Stomach (tissue), 9 donors: ENCODE data around the gene JADE1. TPM values are rescaled to one million over a fixed set of nuclear protein-coding genes. Genes with fewer than 3 reads are reported as not detected.

Experiments used
- DNase-seq, 2 donors: peaks; one replicate each; pipeline versions ENCODE4 v3.0.0 to v3.0.0-alpha.2; 2013 to 2019
- H3K27ac ChIP-seq, 5 donors: fragments of 200-600 bp in 4 of 5; sonication (generic) in 4 of 5; one replicate each; pipeline ENCODE4 v1.5.1; 2013 to 2019; ENCODE audit warnings: mild to moderate bottlenecking in 1 of 5, moderate library complexity in 1 of 5
- H3K27me3 ChIP-seq, 3 donors: fragments of 200-600 bp; sonication (generic); one replicate each; pipeline ENCODE4 v1.5.1; 2017 to 2019; ENCODE audit warnings: mixed run types in 1 of 3
- H3K36me3 ChIP-seq, 4 donors: fragments of 200-600 bp; sonication (generic); 1 replicate in 3 of 4; 2 replicates in 1 of 4; pipeline ENCODE4 v1.5.1; 2016 to 2019
- H3K4me1 ChIP-seq, 4 donors: fragments of 200-600 bp; sonication (generic); one replicate each; pipeline ENCODE4 v1.5.1; 2016 to 2019
- H3K4me3 ChIP-seq, 4 donors: fragments of 200-600 bp; sonication (generic) in 3 of 4; one replicate each; pipeline ENCODE4 v1.5.1; 2016 to 2019; ENCODE audit warnings: mild to moderate bottlenecking in 1 of 4
- H3K9me3 ChIP-seq, 4 donors: fragments of 200-600 bp; sonication (generic); one replicate each; pipeline ENCODE4 v1.5.1; 2016 to 2019
- EP300 ChIP-seq: sonication (generic); formaldehyde crosslinking; IDR thresholded peaks from one replicate; pipeline ENCODE4 v1.6.1; 2017; ENCODE audit warnings: antibody characterized with exemption
- POLR2A ChIP-seq, 4 donors: fragments of 450-650 bp; IDR thresholded peaks; one replicate each; pipeline ENCODE4 v1.6.1; 2016; ENCODE audit warnings: antibody characterized with exemption in 4 of 4, control low read depth in 2 of 4, mild to moderate bottlenecking in 1 of 4, moderate library complexity in 1 of 4
- POLR2AphosphoS5 ChIP-seq, 3 donors: sonication (generic); formaldehyde crosslinking; IDR thresholded peaks; one replicate each; pipeline ENCODE4 v1.6.1; 2016; ENCODE audit warnings: antibody characterized with exemption in 3 of 3
- WGBS, 5 donors: extraction: QIAGEN DNeasy Blood & Tissue Kit in 3 of 5; methylation state at CpG; one replicate each; pipeline versions ENCODE4 v1.1.5 to v1.1.7; 2013 to 2018; 5-methylcytosine and 5-hydroxymethylcytosine counted together
- intact Hi-C: fragments of 100-400 bp; cut with DNase I; formaldehyde crosslinking; loops from one replicate; pipeline ENCODE4 v1.15.1; 2023; ENCODE audit warnings: low total_unique reads
- polyA plus RNA-seq, 3 donors: library from polyadenylated mRNA; stranded (reverse); fragments of 200-250 nt; gene quantifications; one replicate each; pipeline ENCODE4 v1.2.3, GENCODE V29; 2013
- total RNA-seq, 5 donors: library from RNA; depleted of rRNA; stranded (reverse); fragments of >200 nt; gene quantifications; one replicate each; pipeline versions ENCODE4 v1.1.0 to v1.2.3, GENCODE V29; 2014 to 2016
- TF ChIP-seq, protein P1 (sequence below), 7 experiments: fragments of 450-650 bp in 4 of 7; fragments of 200-600 bp in 3 of 7; sonication (generic) in 3 of 7; IDR thresholded peaks; one replicate each; pipeline ENCODE4 v1.5.1; 2016 to 2019; ENCODE audit warnings: antibody characterized with exemption in 7 of 7, control low read depth in 2 of 7, mild to moderate bottlenecking in 1 of 7
- donor health status: healthy with polysubstance abuse.
- donor health status: Bipolar disorder and iron deficiency.
- donor health status: healthy.

JADE1 gene
- total and polyA plus RNA-seq, 8 donors, result 11.2 to 57.2 (median 22.0) TPM

DNA sequence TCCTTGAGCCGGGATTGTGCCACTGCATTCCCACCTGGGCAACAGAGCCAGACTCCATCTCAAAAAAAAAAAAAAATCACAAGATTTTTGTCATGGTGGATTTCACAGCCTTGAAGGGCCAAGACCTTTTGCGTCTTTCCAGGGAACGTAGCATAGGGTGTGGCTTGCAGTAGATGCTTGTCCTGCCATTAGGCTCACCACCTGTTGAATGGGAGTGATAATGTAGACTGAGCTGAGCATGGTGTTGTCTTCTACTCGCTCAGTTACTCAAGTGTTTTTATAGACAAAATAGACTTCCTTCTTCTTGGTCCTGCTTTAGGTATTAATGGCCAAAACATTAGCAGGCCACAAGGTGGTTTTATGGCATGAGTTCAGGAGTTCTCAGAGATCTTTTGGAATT, 40.8 kb downstream of the JADE1 start:
- H3K4me1 ChIP-seq, result peaks cover 3 to 43% (median 22%) of the 10 kb centered on the region in 4 donors
- intact Hi-C loops, result no loop called here
- no peak for DNase-seq
- TF ChIP-seq POLR2A (IDR thresholded peaks at IDR 0.05) (no peak), POLR2AphosphoS5 (IDR thresholded peaks at IDR 0.05) (no peak), EP300 (no peak)
- TF ChIP-seq, protein P1, sequence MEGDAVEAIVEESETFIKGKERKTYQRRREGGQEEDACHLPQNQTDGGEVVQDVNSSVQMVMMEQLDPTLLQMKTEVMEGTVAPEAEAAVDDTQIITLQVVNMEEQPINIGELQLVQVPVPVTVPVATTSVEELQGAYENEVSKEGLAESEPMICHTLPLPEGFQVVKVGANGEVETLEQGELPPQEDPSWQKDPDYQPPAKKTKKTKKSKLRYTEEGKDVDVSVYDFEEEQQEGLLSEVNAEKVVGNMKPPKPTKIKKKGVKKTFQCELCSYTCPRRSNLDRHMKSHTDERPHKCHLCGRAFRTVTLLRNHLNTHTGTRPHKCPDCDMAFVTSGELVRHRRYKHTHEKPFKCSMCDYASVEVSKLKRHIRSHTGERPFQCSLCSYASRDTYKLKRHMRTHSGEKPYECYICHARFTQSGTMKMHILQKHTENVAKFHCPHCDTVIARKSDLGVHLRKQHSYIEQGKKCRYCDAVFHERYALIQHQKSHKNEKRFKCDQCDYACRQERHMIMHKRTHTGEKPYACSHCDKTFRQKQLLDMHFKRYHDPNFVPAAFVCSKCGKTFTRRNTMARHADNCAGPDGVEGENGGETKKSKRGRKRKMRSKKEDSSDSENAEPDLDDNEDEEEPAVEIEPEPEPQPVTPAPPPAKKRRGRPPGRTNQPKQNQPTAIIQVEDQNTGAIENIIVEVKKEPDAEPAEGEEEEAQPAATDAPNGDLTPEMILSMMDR (IDR thresholded peaks at IDR 0.05), result no peak
- H3K27me3 ChIP-seq, result no peaks in the 10 kb centered on the region
- WGBS, 5 donors, result 89 to 96% (median 94%) methylated on average over 4 of the region's 4 CpGs
- H3K4me3 ChIP-seq, result no peak overlapping the region
- no peaks in the 10 kb centered on the region for H3K9me3 ChIP-seq
- peaks cover 83 to 100% (median 100%) of the 10 kb centered on the region in 4 donors for H3K36me3 ChIP-seq
- H3K27ac ChIP-seq, result no peak overlapping the region

DNA sequence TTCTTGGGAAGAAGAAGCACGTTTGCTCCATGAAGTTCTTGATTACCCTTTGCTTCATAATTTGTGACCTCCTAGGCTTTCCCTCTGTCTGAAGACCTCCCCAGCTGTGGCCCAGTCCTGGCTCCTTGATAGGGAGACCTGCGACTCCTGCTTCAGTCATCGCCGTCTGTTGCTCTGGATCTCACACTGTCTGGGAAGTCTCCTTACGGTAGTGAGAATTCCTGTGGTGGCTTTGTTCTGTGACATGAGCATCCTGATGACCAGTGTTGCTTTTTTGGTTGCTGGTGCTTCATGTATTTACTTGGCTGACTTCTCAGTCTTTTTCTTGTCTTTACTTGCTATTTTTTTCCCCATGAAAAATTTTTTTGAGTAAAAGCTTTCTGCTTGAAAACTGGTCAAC, 44.2 kb downstream of the JADE1 start:
- Histone ChIP-seq H3K9me3 (no peaks in the 10 kb centered on the region), H3K36me3 (peaks cover 88 to 100% (median 100%) of the 10 kb centered on the region in 4 donors), H3K27me3 (no peaks in the 10 kb centered on the region), H3K4me3 (no peak overlapping the region), H3K4me1 (peaks cover 0 to 18% (median 3%) of the 10 kb centered on the region in 4 donors), H3K27ac (no peak overlapping the region)
- no peak for DNase-seq
- TF ChIP-seq POLR2AphosphoS5 (IDR thresholded peaks at IDR 0.05) (no peak), POLR2A (IDR thresholded peaks at IDR 0.05) (no peak), EP300 (no peak)
- TF ChIP-seq, protein P1 (IDR thresholded peaks at IDR 0.05), result no peak
- intact Hi-C loops, result no loop called here
- WGBS, 5 donors, result 81 to 89% (median 84%) methylated on average over 5 of the region's 5 CpGs

DNA sequence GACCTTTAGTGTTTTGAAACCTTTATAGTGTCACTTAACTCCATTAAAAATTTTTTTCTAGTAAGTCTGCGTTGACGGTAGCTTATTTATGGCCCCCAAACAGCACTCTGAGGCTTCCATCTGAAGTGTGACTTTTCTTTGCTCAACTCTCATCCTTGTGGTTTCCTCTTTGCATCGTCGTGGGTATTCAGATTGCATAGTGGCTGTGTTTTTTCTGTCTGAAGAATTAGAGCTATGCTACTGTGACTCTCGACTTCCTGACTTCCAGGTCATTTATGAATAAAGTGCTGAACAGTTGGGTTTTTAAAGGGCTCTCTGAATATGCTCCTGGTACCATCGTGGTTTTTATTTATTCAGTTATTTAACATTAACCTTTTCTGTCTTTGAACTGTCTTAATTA, 44.9 kb downstream of the JADE1 start:
- TF ChIP-seq EP300, result no peak
- no peak for TF ChIP-seq POLR2AphosphoS5 (IDR thresholded peaks at IDR 0.05)
- TF ChIP-seq POLR2A (IDR thresholded peaks at IDR 0.05), result no peak
- TF ChIP-seq, protein P1 (IDR thresholded peaks at IDR 0.05), result no peak
- peaks cover 0 to 25% (median 7%) of the 10 kb centered on the region in 4 donors for H3K4me1 ChIP-seq
- DNase-seq, result peak in 1 of 2 donors; percentile 34
- no peak overlapping the region for H3K27ac ChIP-seq
- no peak overlapping the region for H3K4me3 ChIP-seq
- H3K36me3 ChIP-seq, result peaks cover 82 to 100% (median 100%) of the 10 kb centered on the region in 4 donors
- 51 to 62% (median 60%) methylated on average over 6 of the region's 6 CpGs for whole genome bisulfite sequencing, 5 donors
- H3K9me3 ChIP-seq, result no peaks in the 10 kb centered on the region
- intact Hi-C loops, result no loop called here
- H3K27me3 ChIP-seq, result no peaks in the 10 kb centered on the region

- H3K4me1 ChIP-seq, result peaks cover 0 to 35% (median 13%) of the 10 kb centered on the region in 4 donors
- H3K36me3 ChIP-seq, result peaks cover 78 to 100% (median 99%) of the 10 kb centered on the region in 4 donors
- TF ChIP-seq POLR2A (IDR thresholded peaks at IDR 0.05), result no peak
- no peak for TF ChIP-seq EP300
- TF ChIP-seq POLR2AphosphoS5 (IDR thresholded peaks at IDR 0.05), result no peak
- TF ChIP-seq, protein P1 (IDR thresholded peaks at IDR 0.05), result no peak
- DNase-seq, result no peak
- no peaks in the 10 kb centered on the region for H3K9me3 ChIP-seq
- no peaks in the 10 kb centered on the region for H3K27me3 ChIP-seq
- intact Hi-C loops, result no loop called here
- no peak overlapping the region for H3K4me3 ChIP-seq
- WGBS, 5 donors, result 88 to 94% (median 93%) methylated on average over 7 of the region's 7 CpGs
- no peak overlapping the region for H3K27ac ChIP-seq
Measured at GRCh38 chr4:128855621-128856020, 46.1 kb downstream of the JADE1 start.
